HUES64 (cell line): ENCODE results near the gene MYADML2.
"Not testable (repeated sequence)": the region's sequence is repeated elsewhere in the genome, so short reads cannot be mapped to it uniquely, and the experiment has no call there.

Source experiments
- H3K27ac ChIP-seq: 2 replicates; pipeline ENCODE4 v1.7.0; 2013; ENCODE audit warnings: low read depth, low read length, inconsistent platforms
- H3K27me3 ChIP-seq: 2 replicates; pipeline ENCODE4 v1.6.1; 2013; ENCODE audit warnings: mild to moderate bottlenecking, low read length; ENCODE audit not compliant: insufficient read depth
- H3K36me3 ChIP-seq: 2 replicates; pipeline ENCODE4 v1.6.1; 2013; ENCODE audit warnings: mild to moderate bottlenecking, low read length; ENCODE audit not compliant: insufficient read depth
- H3K4me1 ChIP-seq: 2 replicates; pipeline ENCODE4 v1.6.1; 2013; ENCODE audit warnings: mild to moderate bottlenecking, low read length, moderate library complexity; ENCODE audit not compliant: insufficient read depth
- H3K4me3 ChIP-seq: 2 replicates; pipeline ENCODE4 v1.5.1; 2013; ENCODE audit warnings: mild to moderate bottlenecking, low read length, moderate library complexity
- H3K9ac ChIP-seq: 2 replicates; pipeline ENCODE4 v1.6.1; 2013; ENCODE audit warnings: mild to moderate bottlenecking, low read depth, low read length
- H3K9me3 ChIP-seq: 2 replicates; pipeline ENCODE4 v1.6.1; 2013; ENCODE audit warnings: low read depth, low read length; ENCODE audit not compliant: insufficient read depth
- WGBS: fragments of 150-250, 120-280 bp; methylation state at CpG from one replicate; pipeline ENCODE4 v1.1.7; 2013; ENCODE audit warnings: missing lambda C conversion rate; 5-methylcytosine and 5-hydroxymethylcytosine counted together

The MYADML2 gene

GRCh38 chr17:81955058-81955681 is 8.1 kb upstream of the MYADML2 start:
- Histone ChIP-seq H3K9me3 (no peaks in the 10 kb centered on the region), H3K4me1 (no peaks in the 10 kb centered on the region)
- 93% methylated on average over 26 of the region's 26 CpGs for WGBS

GRCh38 chr17:81954131-81955057 is 7.4 kb upstream of the MYADML2 start:
- H3K27me3 ChIP-seq: peaks cover 37% of the 10 kb centered on the region
- H3K9ac ChIP-seq: no peak overlapping the region
- H3K4me1 ChIP-seq: no peaks in the 10 kb centered on the region
- WGBS: 88% methylated on average over 19 of the region's 19 CpGs
- H3K36me3 ChIP-seq: no peaks in the 10 kb centered on the region
- no peak overlapping the region for H3K4me3 ChIP-seq
- H3K9me3 ChIP-seq: no peaks in the 10 kb centered on the region
- H3K27ac ChIP-seq: no peak overlapping the region

More at GRCh38 chr17:81955058-81955681, 8.1 kb upstream of the MYADML2 start:
- H3K27me3 ChIP-seq: peaks cover 45% of the 10 kb centered on the region
- H3K9ac ChIP-seq: no peak overlapping the region
- H3K36me3 ChIP-seq: no peaks in the 10 kb centered on the region
- no peak overlapping the region for H3K27ac ChIP-seq
- no peak overlapping the region for H3K4me3 ChIP-seq

DNA sequence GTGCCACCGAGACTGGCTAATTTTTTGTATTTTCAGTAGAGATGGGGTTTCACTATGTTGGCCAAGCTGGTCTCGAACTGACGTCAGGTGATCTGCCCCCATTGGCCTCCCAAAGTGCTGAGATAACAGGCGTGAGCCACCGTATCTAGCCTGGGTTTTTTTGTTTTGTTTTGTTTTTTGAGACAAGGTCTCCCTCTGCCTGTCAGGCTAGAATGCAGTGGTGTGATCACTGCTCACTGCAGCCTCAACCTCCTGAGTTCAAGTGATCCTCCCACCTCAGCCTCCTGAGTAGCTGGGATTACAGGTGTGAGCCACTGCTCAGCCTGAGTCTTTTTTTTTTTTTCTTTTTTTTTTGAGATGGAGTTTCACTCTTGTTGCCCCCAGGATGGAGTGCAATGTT is 6.4 kb upstream of the MYADML2 start:
- H3K9ac ChIP-seq, H3K4me1 ChIP-seq, H3K9me3 ChIP-seq, H3K4me3 ChIP-seq, H3K27ac ChIP-seq, H3K36me3 ChIP-seq: not testable (repeated sequence)
- peaks cover 28% of the 10 kb centered on the region for H3K27me3 ChIP-seq
- WGBS: 84% methylated on average over 5 of the region's 5 CpGs

DNA sequence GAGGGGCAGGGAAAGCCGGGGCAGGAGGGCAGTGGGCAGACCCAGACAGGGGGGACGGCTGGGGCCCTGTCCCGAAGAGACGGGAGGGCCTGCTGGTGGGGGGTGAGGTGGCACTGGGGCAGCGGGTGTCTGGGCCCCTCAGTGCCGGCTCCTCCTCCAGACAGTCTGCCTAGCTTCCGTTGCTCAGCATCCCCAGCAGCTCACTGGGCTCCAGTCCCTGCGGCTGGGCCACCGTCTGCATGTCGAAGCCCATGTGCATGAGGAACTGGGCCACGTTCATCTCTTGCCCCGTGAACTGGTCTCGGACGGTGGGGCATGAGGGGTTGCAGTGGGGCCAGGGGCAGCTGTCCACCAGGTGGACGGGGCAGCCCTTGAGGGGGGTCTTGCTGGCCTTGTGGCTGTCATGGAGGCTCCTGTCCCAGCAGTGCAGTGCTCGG is 5.8 kb upstream of the MYADML2 start:
- Histone ChIP-seq H3K4me1 (no peaks in the 10 kb centered on the region), H3K36me3 (no peaks in the 10 kb centered on the region), H3K9me3 (no peaks in the 10 kb centered on the region), H3K27ac (no peak overlapping the region), H3K9ac (no peak overlapping the region), H3K4me3 (no peak overlapping the region), H3K27me3 (peaks cover 21% of the 10 kb centered on the region)
- 85% methylated on average over 16 of the region's 16 CpGs for WGBS

DNA sequence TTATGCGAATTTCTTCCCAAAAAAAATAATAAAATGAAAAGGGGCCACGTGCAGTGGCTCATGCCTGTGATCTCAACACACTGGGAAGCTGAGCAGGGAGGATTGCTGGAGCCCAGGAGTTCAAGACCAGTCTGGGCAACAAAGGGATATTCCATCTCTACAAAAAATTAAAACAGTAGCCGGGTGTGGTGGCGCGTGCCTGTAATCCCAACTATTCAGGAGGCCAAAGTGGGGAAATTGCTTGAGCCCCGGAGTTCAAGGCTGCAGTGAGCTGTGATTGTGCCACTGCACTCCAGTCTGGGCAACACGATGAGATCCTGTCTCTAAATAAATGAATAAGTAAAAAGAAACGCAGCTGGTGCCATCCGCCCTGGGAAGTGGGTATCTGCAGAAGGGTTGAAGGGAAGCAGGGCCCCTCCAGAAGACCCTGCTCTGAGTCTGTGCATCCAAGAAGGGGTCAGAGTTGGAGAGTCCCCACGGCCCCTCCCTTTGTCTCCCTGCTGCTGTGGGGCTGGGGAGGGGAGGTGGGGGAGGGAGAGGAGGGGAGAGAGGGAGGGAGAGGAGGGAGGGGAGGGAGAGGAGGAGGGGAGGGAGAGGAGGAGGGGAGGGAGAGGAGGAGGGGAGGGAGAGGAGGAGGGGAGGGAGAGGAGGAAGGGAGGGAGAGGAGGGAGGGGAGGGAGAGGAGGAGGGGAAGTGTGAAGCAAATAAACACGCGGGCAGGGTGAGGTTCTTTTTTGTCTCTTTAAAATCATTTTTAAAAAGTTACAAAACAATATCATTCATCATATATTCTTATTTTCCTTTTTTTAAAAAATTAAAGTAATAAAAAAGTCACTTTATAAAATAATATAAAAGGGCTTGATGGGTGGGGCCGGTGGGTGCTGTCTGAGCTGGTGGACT is 5.0 kb upstream of the MYADML2 start:
- H3K9ac ChIP-seq: no peak overlapping the region
- no peaks in the 10 kb centered on the region for H3K4me1 ChIP-seq
- H3K9me3 ChIP-seq: no peaks in the 10 kb centered on the region
- H3K27me3 ChIP-seq: peaks cover 14% of the 10 kb centered on the region
- no peak overlapping the region for H3K27ac ChIP-seq
- WGBS: 82% methylated on average over 10 of the region's 13 CpGs
- H3K4me3 ChIP-seq: no peak overlapping the region
- H3K36me3 ChIP-seq: no peaks in the 10 kb centered on the region

GRCh38 chr17:81950501-81950900 is 3.5 kb upstream of the MYADML2 start:
- H3K4me1 ChIP-seq: no peaks in the 10 kb centered on the region
- H3K9me3 ChIP-seq: no peaks in the 10 kb centered on the region
- H3K36me3 ChIP-seq: no peaks in the 10 kb centered on the region
- no peak overlapping the region for H3K4me3 ChIP-seq
- peaks cover 4% of the 10 kb centered on the region; the same call in 1 of the 2 replicates for H3K27me3 ChIP-seq
- H3K27ac ChIP-seq: no peak overlapping the region
- 90% methylated on average over 15 of the region's 15 CpGs for WGBS
- no peak overlapping the region for H3K9ac ChIP-seq

GRCh38 chr17:81948635-81949378 is 1.8 kb upstream of the MYADML2 start:
- Histone ChIP-seq H3K36me3 (no peaks in the 10 kb centered on the region), H3K27ac (no peak overlapping the region), H3K9me3 (no peaks in the 10 kb centered on the region), H3K4me1 (0 out of 2 replicates have a peak, but pooled peaks cover 3% of the 10 kb centered on the region), H3K27me3 (peaks cover 4% of the 10 kb centered on the region; the same call in 1 of the 2 replicates), H3K4me3 (no peak overlapping the region), H3K9ac (no peak overlapping the region)
- 87% methylated on average over 17 of the region's 17 CpGs for WGBS

DNA sequence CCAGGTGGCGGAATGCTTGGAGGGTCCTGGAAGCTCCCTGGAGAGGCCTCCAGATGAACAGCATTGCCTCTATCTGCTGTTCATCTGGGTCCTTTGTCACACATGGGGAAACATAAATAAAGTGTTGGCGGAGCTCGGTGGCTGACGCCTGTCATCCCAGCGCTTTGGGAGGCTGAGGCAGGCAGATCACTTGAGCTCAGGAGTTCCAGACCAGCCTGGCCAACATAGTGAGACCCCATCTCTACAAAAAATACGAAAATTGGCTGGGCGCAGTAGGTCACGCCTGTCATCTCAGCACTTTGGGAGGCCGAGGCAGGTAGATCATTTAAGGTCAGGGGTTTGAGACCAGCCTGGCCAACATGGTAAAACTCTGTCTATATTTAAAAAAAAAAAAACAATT is 2.2 kb downstream of the MYADML2 start:
- Histone ChIP-seq H3K9ac (no peak overlapping the region), H3K27ac (no peak overlapping the region), H3K27me3 (peaks cover 8% of the 10 kb centered on the region; the same call in 1 of the 2 replicates), H3K4me1 (peaks cover 5% of the 10 kb centered on the region; the same call in 1 of the 2 replicates), H3K9me3 (no peaks in the 10 kb centered on the region), H3K4me3 (no peak overlapping the region), H3K36me3 (no peaks in the 10 kb centered on the region)
- WGBS: 93% methylated on average over 9 of the region's 9 CpGs

DNA sequence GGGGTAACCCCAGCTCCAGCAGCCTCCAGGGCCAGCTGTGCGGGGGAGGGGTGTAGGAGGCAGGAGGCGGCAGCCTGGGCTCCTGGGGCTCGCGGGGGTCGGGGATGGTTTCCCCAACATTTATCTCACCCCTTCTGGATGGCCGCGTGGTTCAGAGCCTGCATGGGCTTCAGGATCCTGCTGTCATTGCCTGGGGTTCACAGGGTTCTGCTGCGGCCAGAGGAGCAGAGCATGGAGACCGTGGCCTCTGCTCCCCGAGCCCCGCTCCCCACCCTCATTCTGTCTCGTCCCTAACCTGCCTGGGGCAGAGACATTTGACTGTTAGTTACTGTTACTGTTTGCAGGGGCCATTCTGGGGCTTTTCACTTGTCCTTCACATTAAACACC is 4.9 kb downstream of the MYADML2 start:
- peaks cover 5% of the 10 kb centered on the region; the same call in 1 of the 2 replicates for H3K4me1 ChIP-seq
- H3K9ac ChIP-seq: no peak overlapping the region
- no peaks in the 10 kb centered on the region for H3K9me3 ChIP-seq
- 55% methylated on average over 11 of the region's 12 CpGs for WGBS
- H3K4me3 ChIP-seq: no peak overlapping the region
- H3K27ac ChIP-seq: no peak overlapping the region
- H3K36me3 ChIP-seq: no peaks in the 10 kb centered on the region
- H3K27me3 ChIP-seq: peaks cover 11% of the 10 kb centered on the region

DNA sequence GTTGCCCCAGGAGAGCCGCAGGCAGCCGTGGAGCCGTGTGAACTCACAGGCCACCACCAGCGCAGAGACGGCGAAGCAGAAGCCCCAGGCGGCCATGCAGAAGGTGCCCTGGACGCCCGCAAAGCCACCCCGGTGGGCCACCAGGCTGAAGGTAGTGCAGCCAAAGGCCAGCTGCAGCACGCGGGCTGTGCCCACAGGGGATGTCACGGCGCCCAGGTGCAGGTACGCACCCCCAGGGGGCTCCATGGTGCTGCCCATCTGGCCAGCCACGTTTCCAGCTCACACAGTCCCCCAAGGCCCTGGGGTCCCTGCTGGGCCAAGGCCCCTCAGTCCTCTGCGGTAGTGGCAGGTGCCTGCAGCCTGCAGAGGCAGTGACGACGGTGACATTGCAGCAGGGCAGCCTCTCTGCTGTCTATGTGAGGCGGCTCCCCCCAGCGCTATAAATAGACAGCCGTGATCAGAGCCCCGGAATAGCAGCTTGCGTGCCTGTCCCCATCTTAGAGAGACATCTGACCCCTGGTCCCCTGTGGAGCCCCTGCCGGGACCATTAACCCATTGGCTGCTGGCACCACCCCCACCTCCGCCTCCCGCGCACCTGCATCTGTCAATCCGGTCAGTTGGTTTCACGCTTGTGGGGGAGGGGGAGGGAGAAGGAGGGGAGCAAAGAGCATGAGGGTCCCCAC is 5.4 kb downstream of the MYADML2 start:
- WGBS: 54% methylated on average over 29 of the region's 30 CpGs
- Histone ChIP-seq H3K36me3 (no peaks in the 10 kb centered on the region), H3K27me3 (peaks cover 11% of the 10 kb centered on the region), H3K9ac (no peak overlapping the region), H3K27ac (no peak overlapping the region), H3K9me3 (no peaks in the 10 kb centered on the region), H3K4me3 (no peak overlapping the region), H3K4me1 (peaks cover 5% of the 10 kb centered on the region; the same call in 1 of the 2 replicates)
